Measurements from ENCODE around the gene ZNF536.

GRCh38 chr19:30539981-30540380 is 167.8 kb downstream of the ZNF536 start:
- TF ChIP-seq CTCF (conservative IDR thresholded peaks at IDR 0.05; ENCODE audit: low read depth, low read length) (no peak), EZH2 (IDR thresholded peaks at IDR 0.05; ENCODE audit: borderline replicate concordance, low read depth, low read length, poor library complexity, severe bottlenecking) (no peak)
